Right lobe of liver (tissue), 6 donors: Measurements from ENCODE around the gene ZNF37A. TPM values are rescaled to one million over a fixed set of nuclear protein-coding genes. Genes with fewer than 3 reads are reported as not detected.

Experiments
- ATAC-seq, 4 donors: fragments of 200-7000 bp; cut with Tn5 transposase; one replicate each; pipeline ENCODE4 v1.9.1; 2020; ENCODE audit warnings: mild to moderate bottlenecking in 4 of 4, moderate library complexity in 4 of 4
- DNase-seq, 3 donors: peaks; one replicate each; pipeline ENCODE4 v3.0.0-alpha.2; 2020
- H3K27ac ChIP-seq, 3 donors: fragments of 200-600 bp; one replicate each; pipeline ENCODE4 v1.8.0; 2022
- H3K27me3 ChIP-seq, 2 donors: fragments of 200-600 bp; one replicate each; pipeline ENCODE4 v1.8.0; 2022
- H3K36me3 ChIP-seq, 4 donors: fragments of 200-600 bp; sonication (generic) in 1 of 4; one replicate each; pipeline versions ENCODE4 v1.5.1 to v1.8.0; 2017 to 2022; ENCODE audit warnings: control low read depth in 1 of 4
- H3K4me1 ChIP-seq, 4 donors: fragments of 200-600 bp; sonication (generic) in 1 of 4; one replicate each; pipeline versions ENCODE4 v1.5.1 to v1.8.0; 2017 to 2022; ENCODE audit warnings: control low read depth in 1 of 4
- H3K4me3 ChIP-seq, 3 donors: fragments of 200-600 bp; one replicate each; pipeline ENCODE4 v1.8.0; 2022
- H3K9me3 ChIP-seq, 4 donors: fragments of 200-600 bp; sonication (generic) in 1 of 4; one replicate each; pipeline versions ENCODE4 v1.5.1 to v1.8.0; 2017 to 2022; ENCODE audit warnings: control low read depth in 1 of 4
- CTCF ChIP-seq, 4 donors: fragments of 200-600 bp in 3 of 4; fragments of 450-650 bp in 1 of 4; IDR thresholded peaks; one replicate each; pipeline versions ENCODE4 v1.5.1 to v1.8.0; 2016 to 2022; ENCODE audit warnings: antibody characterized with exemption in 4 of 4, mild to moderate bottlenecking in 2 of 4
- POLR2A ChIP-seq: fragments of 450-650 bp; IDR thresholded peaks from one replicate; pipeline ENCODE4 v1.6.1; 2017; ENCODE audit warnings: antibody characterized with exemption, mild to moderate bottlenecking
- WGBS: methylation state at CpG from one replicate; pipeline ENCODE4 v1.1.6; 2018; ENCODE audit warnings: low coverage, low lambda C conversion rate; ENCODE audit not compliant: insufficient coverage; ENCODE audit errors: missing lambda C conversion rate; 5-methylcytosine and 5-hydroxymethylcytosine counted together
- intact Hi-C, 2 donors: fragments of 100-400 bp; cut with DNase I; formaldehyde crosslinking; loops; one replicate each; pipeline versions ENCODE4 v1.11.2 to v1.14.1; 2022
- total RNA-seq, 6 experiments: library from RNA; depleted of rRNA in 2 of 6; stranded (reverse); fragments of >200 nt in 2 of 6; fragmentation: NEBNext Ultra II Directional in 3 of 6; extraction: Animal tissue kit (Norgen Biotek cat#: 25700) in 3 of 6; gene quantifications; one replicate each; pipeline versions ENCODE4 v1.1.0 to v1.2.4, GENCODE V29; 2016 to 2023
- donor health status: DM: no; HTN: yes; CAD: no.
- donor health status: DM: no; HTN: no; CAD: no.
- donor health status: DM: no; HTN: no; CAD: no.
- donor health status: DM: no; HTN: yes; CAD: no.
- donor health status: DM: no; HTN: yes; CAD: no.

ZNF37A gene
- total RNA-seq, 6 experiments from 2014 or later, result 5.5 to 7.9 (median 6.4) TPM

- WGBS, result 84% methylated on average over 2 of the region's 2 CpGs
- no peak for DNase-seq
- Histone ChIP-seq H3K4me1 (no peaks in the 10 kb centered on the region), H3K4me3 (no peak overlapping the region), H3K27ac (no peak overlapping the region), H3K36me3 (peaks cover 0 to 24% (median 15%) of the 10 kb centered on the region in 4 donors), H3K9me3 (peaks cover 0 to 53% (median 10%) of the 10 kb centered on the region in 4 donors), H3K27me3 (no peaks in the 10 kb centered on the region)
- intact Hi-C loops, result no loop called here
- TF ChIP-seq POLR2A (no peak), CTCF (IDR thresholded peaks at IDR 0.05) (no peak)
- no peak for ATAC-seq
These were observed 18.0 kb downstream of the ZNF37A start for GRCh38 chr10:38112159-38112558.

GRCh38 chr10:38118072-38118807 lies 24.1 kb downstream of the ZNF37A start:
- Histone ChIP-seq H3K27ac (no peak overlapping the region), H3K36me3 (peaks cover 0 to 35% (median 19%) of the 10 kb centered on the region in 4 donors), H3K4me3 (no peak overlapping the region), H3K4me1 (no peaks in the 10 kb centered on the region), H3K27me3 (no peaks in the 10 kb centered on the region), H3K9me3 (peaks cover 0 to 86% (median 43%) of the 10 kb centered on the region in 4 donors)
- no peak for ATAC-seq
- TF ChIP-seq POLR2A (no peak), CTCF (IDR thresholded peaks at IDR 0.05) (no peak)
- DNase-seq, result no peak
- 93% methylated on average over 3 of the region's 3 CpGs for WGBS
- intact Hi-C loops, result no loop called here

GRCh38 chr10:38119038-38119437 lies 24.9 kb downstream of the ZNF37A start:
- WGBS, result 100% methylated on average over 1 of the region's 1 CpG
- H3K9me3 ChIP-seq, result peaks cover 0 to 90% (median 46%) of the 10 kb centered on the region in 4 donors
- H3K27ac ChIP-seq, result no peak overlapping the region
- TF ChIP-seq POLR2A (no peak), CTCF (IDR thresholded peaks at IDR 0.05) (no peak)
- intact Hi-C loops, result no loop called here
- H3K4me1 ChIP-seq, result no peaks in the 10 kb centered on the region
- no peak overlapping the region for H3K4me3 ChIP-seq
- DNase-seq, result no peak
- H3K36me3 ChIP-seq, result peaks cover 0 to 35% (median 19%) of the 10 kb centered on the region in 4 donors
- no peak for ATAC-seq
- H3K27me3 ChIP-seq, result no peaks in the 10 kb centered on the region

GRCh38 chr10:38127812-38128211 lies 33.7 kb downstream of the ZNF37A start:
- no peaks in the 10 kb centered on the region for H3K27me3 ChIP-seq
- no peak for TF ChIP-seq CTCF (IDR thresholded peaks at IDR 0.05)
- no peak for TF ChIP-seq POLR2A
- intact Hi-C loops, result no loop called here
- H3K9me3 ChIP-seq, result peaks cover 0 to 21% (median 10%) of the 10 kb centered on the region in 4 donors
- no peak overlapping the region for H3K27ac ChIP-seq
- H3K4me3 ChIP-seq, result no peak overlapping the region
- H3K36me3 ChIP-seq, result no peaks in the 10 kb centered on the region
- H3K4me1 ChIP-seq, result no peaks in the 10 kb centered on the region
- no peak for ATAC-seq
- 89% methylated on average over 2 of the region's 2 CpGs for WGBS
- DNase-seq, result no peak
